Uterus (tissue), 2 donors: ENCODE data around the gene CYFIP1.

Experiments used
- CTCF ChIP-seq, 4 experiments: fragments of 200-600 bp in 2 of 4; fragments of 450-650 bp in 2 of 4; sonication (generic) in 2 of 4; IDR thresholded peaks; one replicate each; pipeline ENCODE4 v1.5.1; 2016 to 2019; ENCODE audit warnings: antibody characterized with exemption in 4 of 4, mild to moderate bottlenecking in 2 of 4, moderate library complexity in 1 of 4
- POLR2A ChIP-seq, 2 donors: fragments of 450-650 bp; IDR thresholded peaks; one replicate each; pipeline ENCODE4 v1.6.1; 2016; ENCODE audit warnings: antibody characterized with exemption in 2 of 2, mild to moderate bottlenecking in 1 of 2, moderate library complexity in 1 of 2

GRCh38 chr15:22866079-22866478 is 114.1 kb downstream of the CYFIP1 start:
- TF ChIP-seq CTCF (IDR thresholded peaks at IDR 0.05) (no peak), POLR2A (IDR thresholded peaks at IDR 0.05) (no peak)
